ENCODE results near the gene UBR4. TPM values are rescaled to one million over a fixed set of nuclear protein-coding genes. Genes with fewer than 3 reads are reported as not detected.
A peak's percentile ranks its signal among the peaks of the same experiment; 100 is the strongest.

UBR4 gene
- total and polyA plus RNA-seq, 3 experiments from 2014 or later = 27.4 to 112 (median 110) TPM

DNA sequence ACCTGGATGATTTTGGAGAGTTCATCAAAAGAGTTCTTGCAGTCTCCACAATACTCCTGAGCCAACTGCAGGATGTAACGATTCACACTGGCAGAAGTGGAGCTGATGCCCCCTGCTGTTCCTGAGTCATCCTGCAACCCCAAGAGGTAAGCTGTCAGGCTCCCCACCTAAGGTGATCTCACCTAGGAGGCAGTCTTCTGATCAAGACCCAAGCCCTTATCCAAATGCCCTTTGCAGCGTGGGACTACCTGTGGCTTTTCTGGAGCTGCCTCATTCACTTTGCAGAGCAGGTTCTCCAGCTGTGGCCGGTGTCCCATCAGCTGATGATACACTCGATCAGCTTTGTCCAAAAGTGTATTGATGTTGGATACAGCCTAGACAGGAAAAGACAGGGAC is 96.4 kb downstream of the UBR4 start:
- H3K4me1 ChIP-seq (ENCODE audit: insufficient read depth, low read length) = no peaks in the 10 kb centered on the region
- CTCF ChIA-PET = interaction anchor here (1.1 to 1.5 kb wide), 7 partner anchors 8 to 230 kb away, joined by 3 to 11 read pairs (median 5); no protein-coding TSS in a partner anchor
- H3K27ac ChIP-seq (ENCODE audit: low read depth, low read length) = no peak overlapping the region
- no peak overlapping the region for H3K4me3 ChIP-seq (ENCODE audit: low read length)
- Mint-ChIP-seq H3K4me1 (no peaks in the 10 kb centered on the region), H3K36me3 (peaks cover 11 to 96% (median 30%) of the 10 kb centered on the region in 3 donors), H3K4me3 (no peak overlapping the region), H3K27me3 (peaks cover 0 to 3% of the 10 kb centered on the region in 2 donors), H3K9me3 (no peaks in the 10 kb centered on the region), H3K27ac (no peak overlapping the region)
- peaks cover 90% of the 10 kb centered on the region for H3K36me3 ChIP-seq (ENCODE audit: insufficient read depth, low read length)
- H3K9me3 ChIP-seq (ENCODE audit: low read length) = no peaks in the 10 kb centered on the region
- H3K27me3 ChIP-seq (ENCODE audit: insufficient read depth, low read length, poor library complexity, severe bottlenecking) = no peaks in the 10 kb centered on the region
- peak in 3 of 5 donors; percentile 10 to 15 (median 11) for DNase-seq
- POLR2A ChIA-PET = no interaction called here

DNA sequence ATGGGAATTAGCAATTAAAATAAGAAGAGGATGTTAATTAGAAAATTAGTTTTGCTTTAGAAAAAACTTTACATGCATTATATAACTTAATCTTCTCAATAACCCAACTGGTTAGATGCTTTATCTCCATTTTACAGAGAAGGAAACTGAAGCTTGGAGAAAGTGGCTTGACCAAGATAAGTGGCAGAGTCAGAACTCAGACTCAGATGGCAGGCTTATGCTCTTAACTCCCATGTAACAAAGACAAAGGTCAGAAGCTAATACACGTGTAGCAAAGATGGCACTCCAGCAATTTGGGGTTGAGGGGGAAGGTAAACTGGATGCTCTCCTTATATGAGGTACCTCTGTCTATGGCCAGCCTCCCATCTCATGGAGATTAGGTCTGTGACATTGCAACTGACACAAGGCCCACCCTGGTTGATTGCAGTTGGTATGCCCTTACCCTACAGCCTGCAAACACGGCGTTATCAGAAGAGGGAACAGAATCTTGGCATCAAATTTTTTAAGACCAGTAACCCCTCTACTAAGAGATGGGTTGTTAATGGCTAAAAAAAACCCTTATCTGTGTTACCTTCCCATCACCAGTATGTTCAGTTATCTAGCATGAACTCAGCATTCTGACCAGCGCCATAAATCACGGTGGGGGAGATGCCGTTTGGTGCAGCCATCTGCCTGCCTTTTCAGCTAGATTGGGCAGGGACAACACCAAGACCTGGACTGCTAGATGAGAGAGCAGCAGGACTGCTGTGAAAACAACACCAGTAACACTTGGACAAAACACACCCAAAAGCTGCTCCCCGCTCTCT is 97.0 kb downstream of the UBR4 start:
- no peaks in the 10 kb centered on the region for H3K27me3 ChIP-seq (ENCODE audit: insufficient read depth, low read length, poor library complexity, severe bottlenecking)
- no peak for DNase-seq
- H3K27ac ChIP-seq (ENCODE audit: low read depth, low read length) = no peak overlapping the region
- Mint-ChIP-seq H3K4me1 (no peaks in the 10 kb centered on the region), H3K4me3 (no peak overlapping the region), H3K27ac (no peak overlapping the region), H3K9me3 (no peaks in the 10 kb centered on the region), H3K36me3 (peaks cover 12 to 98% (median 30%) of the 10 kb centered on the region in 3 donors), H3K27me3 (peaks cover 0 to 3% of the 10 kb centered on the region in 2 donors)
- peaks cover 91% of the 10 kb centered on the region for H3K36me3 ChIP-seq (ENCODE audit: insufficient read depth, low read length)
- H3K4me1 ChIP-seq (ENCODE audit: insufficient read depth, low read length) = no peaks in the 10 kb centered on the region
- H3K9me3 ChIP-seq (ENCODE audit: low read length) = no peaks in the 10 kb centered on the region
- ChIA-PET POLR2A (no interaction called here), CTCF (interaction anchor here (1.1 to 1.5 kb wide), 7 partner anchors 8 to 229 kb away, joined by 3 to 11 read pairs (median 5); no protein-coding TSS in a partner anchor)
- no peak overlapping the region for H3K4me3 ChIP-seq (ENCODE audit: low read length)

DNA sequence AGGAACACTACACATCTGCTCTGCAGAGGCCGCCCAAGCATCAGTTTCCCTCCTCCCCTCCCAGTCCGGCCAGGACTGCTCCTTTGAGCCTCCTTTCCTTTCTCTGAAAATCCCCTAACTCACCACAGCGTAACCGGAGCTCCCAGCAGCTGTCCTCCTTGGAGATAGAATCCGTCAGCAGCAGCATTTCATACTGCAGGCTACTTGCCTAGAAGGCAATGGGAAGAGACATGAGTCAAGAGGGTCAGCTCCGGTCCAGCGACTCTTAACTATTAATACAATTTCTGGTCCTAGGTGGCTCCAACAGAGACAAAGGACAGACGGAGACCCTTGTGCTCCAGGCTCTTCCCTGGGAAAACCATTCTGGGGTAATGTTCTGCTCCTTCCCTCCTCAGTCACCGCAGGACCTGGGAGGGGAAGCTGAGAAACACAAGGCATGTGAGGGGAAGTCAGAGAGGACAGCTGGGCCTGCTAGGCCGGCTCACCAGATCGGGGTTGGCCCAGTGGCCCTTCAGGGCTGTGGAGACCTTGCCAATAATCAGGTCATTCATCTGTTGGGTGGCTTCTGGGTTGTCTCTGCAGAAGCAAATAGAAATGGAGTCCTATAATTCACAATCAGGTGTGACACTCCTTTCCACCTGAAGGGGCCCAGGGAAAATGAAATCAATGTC is 99.7 kb downstream of the UBR4 start:
- CTCF ChIA-PET = interaction anchor here (1.1 kb wide), 1 partner anchor 36 kb away, joined by 3 read pairs; no protein-coding TSS in a partner anchor
- no peak for DNase-seq
- POLR2A ChIA-PET = no interaction called here
- Histone ChIP-seq H3K36me3 (ENCODE audit: insufficient read depth, low read length) (peaks cover 88% of the 10 kb centered on the region), H3K27ac (ENCODE audit: low read depth, low read length) (no peak overlapping the region), H3K27me3 (ENCODE audit: insufficient read depth, low read length, poor library complexity, severe bottlenecking) (no peaks in the 10 kb centered on the region), H3K9me3 (ENCODE audit: low read length) (no peaks in the 10 kb centered on the region), H3K4me1 (ENCODE audit: insufficient read depth, low read length) (no peaks in the 10 kb centered on the region), H3K4me3 (ENCODE audit: low read length) (no peak overlapping the region)
- Mint-ChIP-seq H3K27ac (peak overlapping the region in 1 of 8 donors; percentile 31), H3K9me3 (no peaks in the 10 kb centered on the region), H3K4me3 (no peak overlapping the region), H3K36me3 (peaks cover 14 to 97% (median 37%) of the 10 kb centered on the region in 3 donors), H3K27me3 (peaks cover 0 to 3% of the 10 kb centered on the region in 2 donors), H3K4me1 (no peaks in the 10 kb centered on the region)

DNA sequence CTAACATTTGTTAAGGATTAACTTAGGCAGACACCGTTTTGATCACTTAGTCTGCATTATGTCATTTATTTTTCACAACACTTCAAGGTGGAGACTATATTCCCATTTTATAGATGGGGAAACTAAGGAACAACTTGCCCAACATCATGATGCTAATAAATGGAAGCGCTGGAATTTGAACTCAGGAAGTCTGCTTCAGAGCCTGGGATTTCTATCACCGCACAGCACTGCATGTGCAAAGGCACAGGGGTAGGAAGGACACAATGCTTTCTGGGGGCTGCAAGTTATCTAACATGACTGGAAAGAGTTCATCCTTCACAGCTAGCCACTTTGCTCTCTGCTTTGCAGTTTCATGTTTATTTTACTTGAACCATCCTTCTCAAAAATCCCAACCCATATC is 100.5 kb downstream of the UBR4 start:
- no peaks in the 10 kb centered on the region for H3K9me3 ChIP-seq (ENCODE audit: low read length)
- CTCF ChIA-PET = interaction anchor here (1.1 to 1.4 kb wide), 2 partner anchors 11 to 35 kb away, joined by 3 read pairs; no protein-coding TSS in a partner anchor
- POLR2A ChIA-PET = no interaction called here
- H3K4me3 Mint-ChIP-seq = no peak overlapping the region
- no peaks in the 10 kb centered on the region for H3K4me1 ChIP-seq (ENCODE audit: insufficient read depth, low read length)
- H3K27ac Mint-ChIP-seq = peak overlapping the region in 1 of 8 donors; percentile 13
- H3K36me3 ChIP-seq (ENCODE audit: insufficient read depth, low read length) = peaks cover 88% of the 10 kb centered on the region
- H3K27ac ChIP-seq (ENCODE audit: low read depth, low read length) = no peak overlapping the region
- H3K36me3 Mint-ChIP-seq = peaks cover 7 to 97% (median 34%) of the 10 kb centered on the region in 3 donors
- H3K4me3 ChIP-seq (ENCODE audit: low read length) = no peak overlapping the region
- H3K27me3 ChIP-seq (ENCODE audit: insufficient read depth, low read length, poor library complexity, severe bottlenecking) = no peaks in the 10 kb centered on the region
- no peaks in the 10 kb centered on the region for H3K9me3 Mint-ChIP-seq
- H3K4me1 Mint-ChIP-seq = no peaks in the 10 kb centered on the region
- DNase-seq = no peak
- H3K27me3 Mint-ChIP-seq = peaks cover 0 to 1% of the 10 kb centered on the region in 2 donors

DNA sequence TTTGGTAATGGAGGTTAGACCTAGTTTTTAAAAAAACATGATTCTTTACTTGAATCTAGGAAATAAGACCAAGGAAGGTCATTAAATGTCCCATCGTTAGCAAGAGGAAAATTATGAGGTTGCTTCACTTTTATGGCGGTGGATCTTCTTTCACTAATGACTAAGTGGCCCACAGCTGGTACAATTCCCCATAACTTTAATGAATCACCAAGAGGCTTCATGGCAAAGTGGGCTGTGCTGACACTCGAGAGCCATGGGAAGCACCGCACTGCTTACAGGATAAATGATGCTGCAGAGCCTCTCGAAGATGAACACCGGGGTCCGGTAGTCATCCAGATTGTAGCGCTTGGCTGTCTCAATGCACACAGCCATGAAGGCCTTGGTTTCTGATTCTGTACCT is 108.8 kb downstream of the UBR4 start:
- ChIA-PET CTCF (no interaction called here), POLR2A (no interaction called here)
- no peak for DNase-seq
- H3K27me3 Mint-ChIP-seq = no peaks in the 10 kb centered on the region
- no peak overlapping the region for H3K4me3 ChIP-seq (ENCODE audit: low read length)
- H3K4me1 Mint-ChIP-seq = no peaks in the 10 kb centered on the region
- H3K4me1 ChIP-seq (ENCODE audit: insufficient read depth, low read length) = no peaks in the 10 kb centered on the region
- no peak overlapping the region for H3K4me3 Mint-ChIP-seq
- H3K27me3 ChIP-seq (ENCODE audit: insufficient read depth, low read length, poor library complexity, severe bottlenecking) = no peaks in the 10 kb centered on the region
- H3K9me3 ChIP-seq (ENCODE audit: low read length) = no peaks in the 10 kb centered on the region
- H3K36me3 Mint-ChIP-seq = peaks cover 6 to 99% (median 37%) of the 10 kb centered on the region in 3 donors
- H3K27ac Mint-ChIP-seq = peak overlapping the region in 1 of 8 donors; percentile 27
- H3K9me3 Mint-ChIP-seq = no peaks in the 10 kb centered on the region
- H3K27ac ChIP-seq (ENCODE audit: low read depth, low read length) = no peak overlapping the region
- peaks cover 88% of the 10 kb centered on the region for H3K36me3 ChIP-seq (ENCODE audit: insufficient read depth, low read length)

DNA sequence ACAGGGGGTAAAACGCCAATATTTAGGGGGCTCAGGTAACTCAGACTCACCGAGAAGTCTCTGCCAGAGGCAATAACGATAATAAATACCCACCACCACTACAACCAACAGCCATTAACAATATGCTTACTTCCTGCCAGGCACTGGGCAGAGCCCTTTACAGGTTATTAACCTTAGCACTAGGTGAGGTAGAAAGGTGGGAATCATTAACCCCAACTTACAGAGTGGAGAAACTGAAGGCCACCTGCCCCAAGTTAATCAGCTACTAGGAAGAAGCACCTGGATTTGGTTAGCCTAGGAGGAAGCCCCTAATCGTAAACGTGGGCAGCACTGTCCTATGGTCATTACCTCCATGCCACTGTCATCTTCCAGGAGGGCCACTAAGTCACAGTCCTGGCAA is 110.0 kb downstream of the UBR4 start:
- Histone ChIP-seq H3K4me3 (ENCODE audit: low read length) (no peak overlapping the region), H3K27me3 (ENCODE audit: insufficient read depth, low read length, poor library complexity, severe bottlenecking) (no peaks in the 10 kb centered on the region), H3K36me3 (ENCODE audit: insufficient read depth, low read length) (peaks cover 88% of the 10 kb centered on the region), H3K4me1 (ENCODE audit: insufficient read depth, low read length) (no peaks in the 10 kb centered on the region), H3K9me3 (ENCODE audit: low read length) (no peaks in the 10 kb centered on the region), H3K27ac (ENCODE audit: low read depth, low read length) (no peak overlapping the region)
- POLR2A ChIA-PET = no interaction called here
- CTCF ChIA-PET = no interaction called here
- H3K9me3 Mint-ChIP-seq = no peaks in the 10 kb centered on the region
- no peak for DNase-seq
- no peaks in the 10 kb centered on the region for H3K4me1 Mint-ChIP-seq
- H3K27ac Mint-ChIP-seq = peak overlapping the region in 2 of 8 donors; percentile 33 to 92
- peaks cover 10 to 99% (median 36%) of the 10 kb centered on the region in 3 donors for H3K36me3 Mint-ChIP-seq
- H3K27me3 Mint-ChIP-seq = no peaks in the 10 kb centered on the region
- no peak overlapping the region for H3K4me3 Mint-ChIP-seq

DNA sequence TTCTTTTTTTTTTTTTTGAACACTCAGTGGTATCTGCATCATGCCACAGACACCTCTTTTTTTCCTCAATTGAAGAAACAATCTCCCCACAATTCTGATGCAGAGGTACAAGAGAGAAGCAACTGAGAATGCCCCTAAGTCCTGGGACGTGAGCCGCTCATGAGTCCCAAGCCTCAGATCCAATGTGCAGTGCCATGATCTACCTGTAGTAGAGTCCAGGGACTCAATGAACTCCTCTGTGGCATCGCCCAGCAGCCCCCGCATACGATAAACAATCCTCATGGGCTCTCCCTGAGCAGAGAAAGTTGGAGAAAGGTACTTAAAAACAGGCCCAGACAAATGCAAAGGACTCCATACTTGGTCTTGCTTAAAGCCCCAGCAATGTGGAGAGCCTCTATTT is 113.1 kb downstream of the UBR4 start:
- Histone ChIP-seq H3K36me3 (ENCODE audit: insufficient read depth, low read length) (peaks cover 92% of the 10 kb centered on the region), H3K4me1 (ENCODE audit: insufficient read depth, low read length) (no peaks in the 10 kb centered on the region), H3K27ac (ENCODE audit: low read depth, low read length) (no peak overlapping the region), H3K9me3 (ENCODE audit: low read length) (no peaks in the 10 kb centered on the region), H3K4me3 (ENCODE audit: low read length) (no peak overlapping the region), H3K27me3 (ENCODE audit: insufficient read depth, low read length, poor library complexity, severe bottlenecking) (no peaks in the 10 kb centered on the region)
- Mint-ChIP-seq H3K27me3 (no peaks in the 10 kb centered on the region), H3K4me1 (no peaks in the 10 kb centered on the region), H3K27ac (peak overlapping the region in 2 of 8 donors; percentile 0 to 10), H3K4me3 (no peak overlapping the region), H3K9me3 (no peaks in the 10 kb centered on the region), H3K36me3 (peaks cover 17 to 100% (median 36%) of the 10 kb centered on the region in 3 donors)
- no peak for DNase-seq
- CTCF ChIA-PET = interaction anchor here (1.0 to 2.6 kb wide), 5 partner anchors 9 to 189 kb away, joined by 3 to 11 read pairs (median 5); no protein-coding TSS in a partner anchor
- POLR2A ChIA-PET = interaction anchor here (0.6 kb wide), 1 partner anchor 202 kb away, joined by 4 read pairs; no protein-coding TSS in a partner anchor
